ENCODE data around the gene ANKEF1. TPM values are rescaled to one million over a fixed set of nuclear protein-coding genes. Genes with fewer than 3 reads are reported as not detected.

The ANKEF1 gene
- 1 to 10 TPM in 1 of 4 donors, under 1 TPM in 3; 0.47 to 1.3 (median 0.84) TPM for total RNA-seq

- H3K4me1 ChIP-seq, result peaks cover 0 to 16% (median 3%) of the 10 kb centered on the region in 3 donors
- H3K27me3 ChIP-seq, result peaks cover 5% of the 10 kb centered on the region
- peak within 1 kb of the TSS; percentile 40 to 70 for H3K4me3 ChIP-seq
- TF ChIP-seq EP300 (IDR thresholded peaks at IDR 0.05) (no peak), POLR2A (IDR thresholded peaks at IDR 0.05) (peak in 1 of 2 donors; percentile 16)
- H3K36me3 ChIP-seq, result no peaks in the 10 kb centered on the region
- peak within 1 kb of the TSS in 3 of 4 donors; percentile 66 to 69 (median 69) for H3K27ac ChIP-seq
- WGBS, 2 donors (ENCODE audit: low coverage in 1 of 2), result 0 to 17% methylated on average over 1 to 3 of the region's 65 CpGs
- H3K9me3 ChIP-seq, result no peaks in the 10 kb centered on the region
- peak; percentile 96 for ATAC-seq
Observed at GRCh38 chr20:10034717-10035571, at the start of gene ANKEF1. ANKEF1 (plus strand) TSS chr20:10034987; CDS start chr20:10038302, 3,315 bp downstream.

DNA sequence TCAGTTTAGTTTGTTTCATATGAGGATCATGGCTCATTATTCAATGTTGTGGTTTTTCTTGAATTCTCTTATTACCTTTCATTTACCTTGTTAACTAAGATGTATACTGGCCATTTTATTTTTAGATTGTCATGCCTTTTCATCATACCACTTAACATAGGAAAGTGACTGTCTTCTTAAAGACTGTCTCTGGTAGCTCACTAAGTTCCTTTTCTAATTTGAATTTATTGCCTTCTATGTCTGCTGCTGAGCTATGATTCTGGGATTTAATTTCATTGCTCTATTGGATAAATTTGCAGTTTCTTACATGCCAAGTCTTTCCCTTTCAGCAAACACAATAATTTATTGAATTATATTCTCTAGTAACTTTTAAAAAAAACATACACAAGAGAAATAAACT is 49.5 kb upstream of the ANKEF1 start:
- no peaks in the 10 kb centered on the region for H3K36me3 ChIP-seq
- H3K4me1 ChIP-seq, result peaks cover 0 to 13% (median 0%) of the 10 kb centered on the region in 3 donors
- H3K4me3 ChIP-seq, result no peak overlapping the region
- H3K27me3 ChIP-seq, result no peaks in the 10 kb centered on the region
- H3K9me3 ChIP-seq, result no peaks in the 10 kb centered on the region
- no peak overlapping the region for H3K27ac ChIP-seq
- TF ChIP-seq EP300 (IDR thresholded peaks at IDR 0.05), result no peak
- no peak for TF ChIP-seq POLR2A (IDR thresholded peaks at IDR 0.05)
- TF ChIP-seq, protein P1, sequence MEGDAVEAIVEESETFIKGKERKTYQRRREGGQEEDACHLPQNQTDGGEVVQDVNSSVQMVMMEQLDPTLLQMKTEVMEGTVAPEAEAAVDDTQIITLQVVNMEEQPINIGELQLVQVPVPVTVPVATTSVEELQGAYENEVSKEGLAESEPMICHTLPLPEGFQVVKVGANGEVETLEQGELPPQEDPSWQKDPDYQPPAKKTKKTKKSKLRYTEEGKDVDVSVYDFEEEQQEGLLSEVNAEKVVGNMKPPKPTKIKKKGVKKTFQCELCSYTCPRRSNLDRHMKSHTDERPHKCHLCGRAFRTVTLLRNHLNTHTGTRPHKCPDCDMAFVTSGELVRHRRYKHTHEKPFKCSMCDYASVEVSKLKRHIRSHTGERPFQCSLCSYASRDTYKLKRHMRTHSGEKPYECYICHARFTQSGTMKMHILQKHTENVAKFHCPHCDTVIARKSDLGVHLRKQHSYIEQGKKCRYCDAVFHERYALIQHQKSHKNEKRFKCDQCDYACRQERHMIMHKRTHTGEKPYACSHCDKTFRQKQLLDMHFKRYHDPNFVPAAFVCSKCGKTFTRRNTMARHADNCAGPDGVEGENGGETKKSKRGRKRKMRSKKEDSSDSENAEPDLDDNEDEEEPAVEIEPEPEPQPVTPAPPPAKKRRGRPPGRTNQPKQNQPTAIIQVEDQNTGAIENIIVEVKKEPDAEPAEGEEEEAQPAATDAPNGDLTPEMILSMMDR (IDR thresholded peaks at IDR 0.05), result no peak
- TF ChIP-seq POLR2AphosphoS5 (IDR thresholded peaks at IDR 0.05), result no peak
- ATAC-seq, result no peak

- ATAC-seq, result no peak
Observed at GRCh38 chr20:9985773-9986172, 49.0 kb upstream of the ANKEF1 start.

GRCh38 chr20:9989066-9989724 is 45.6 kb upstream of the ANKEF1 start:
- H3K36me3 ChIP-seq, result no peaks in the 10 kb centered on the region
- H3K27ac ChIP-seq, result no peak overlapping the region
- peak; percentile 66 for ATAC-seq
- no peaks in the 10 kb centered on the region for H3K27me3 ChIP-seq
- TF ChIP-seq, protein P1 (IDR thresholded peaks at IDR 0.05), result no peak
- TF ChIP-seq POLR2AphosphoS5 (IDR thresholded peaks at IDR 0.05) (no peak), EP300 (IDR thresholded peaks at IDR 0.05) (no peak), POLR2A (IDR thresholded peaks at IDR 0.05) (no peak)
- H3K4me1 ChIP-seq, result peaks cover 0 to 8% (median 0%) of the 10 kb centered on the region in 3 donors
- no peak overlapping the region for H3K4me3 ChIP-seq
- WGBS, 2 donors (ENCODE audit: low coverage in 1 of 2), result 12 to 14% methylated on average over 1 of the region's 1 CpG
- no peaks in the 10 kb centered on the region for H3K9me3 ChIP-seq

More at GRCh38 chr20:9985773-9986172, 49.0 kb upstream of the ANKEF1 start:
- no peaks in the 10 kb centered on the region for H3K27me3 ChIP-seq
- WGBS, 2 donors (ENCODE audit: low coverage in 1 of 2), result 63 to 78% methylated on average over 2 of the region's 2 CpGs
- H3K27ac ChIP-seq, result no peak overlapping the region
- H3K4me1 ChIP-seq, result peaks cover 0 to 13% (median 0%) of the 10 kb centered on the region in 3 donors
- no peaks in the 10 kb centered on the region for H3K9me3 ChIP-seq
- no peak for TF ChIP-seq POLR2AphosphoS5 (IDR thresholded peaks at IDR 0.05)
- TF ChIP-seq, protein P1 (IDR thresholded peaks at IDR 0.05), result no peak
- no peak for TF ChIP-seq POLR2A (IDR thresholded peaks at IDR 0.05)
- no peak for TF ChIP-seq EP300 (IDR thresholded peaks at IDR 0.05)
- no peak overlapping the region for H3K4me3 ChIP-seq
- H3K36me3 ChIP-seq, result no peaks in the 10 kb centered on the region

DNA sequence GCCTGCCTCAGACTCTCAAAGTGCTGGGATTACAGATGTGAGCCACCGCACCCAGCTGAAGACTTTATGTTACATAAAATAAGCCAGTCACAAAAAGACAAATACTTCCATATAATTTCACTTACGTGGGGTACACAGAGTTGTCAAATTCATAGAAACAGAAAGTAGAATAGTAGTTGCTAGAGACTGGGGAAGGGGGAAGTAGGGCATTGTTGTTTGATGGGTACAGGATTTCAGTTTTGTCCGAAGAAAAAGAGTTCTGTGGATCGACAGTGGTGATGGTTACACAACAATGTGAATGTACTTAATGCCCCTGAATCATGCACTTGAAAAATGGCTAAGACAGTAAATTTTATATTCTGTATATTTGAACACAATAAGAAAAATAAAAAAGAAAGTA is 41.6 kb upstream of the ANKEF1 start:
- no peak for ATAC-seq
- H3K9me3 ChIP-seq, result no peaks in the 10 kb centered on the region
- H3K4me1 ChIP-seq, result peaks cover 0 to 8% (median 0%) of the 10 kb centered on the region in 3 donors
- 75 to 83% methylated on average over 4 of the region's 4 CpGs for WGBS, 2 donors (ENCODE audit: low coverage in 1 of 2)
- no peak overlapping the region for H3K4me3 ChIP-seq
- TF ChIP-seq EP300 (IDR thresholded peaks at IDR 0.05) (no peak), POLR2AphosphoS5 (IDR thresholded peaks at IDR 0.05) (no peak), POLR2A (IDR thresholded peaks at IDR 0.05) (no peak)
- TF ChIP-seq, protein P1 (IDR thresholded peaks at IDR 0.05), result no peak
- no peaks in the 10 kb centered on the region for H3K36me3 ChIP-seq
- H3K27me3 ChIP-seq, result no peaks in the 10 kb centered on the region
- no peak overlapping the region for H3K27ac ChIP-seq

Data from gastroesophageal sphincter (tissue), 4 donors.